Measurements from ENCODE around the gene ACTRT2.

Gene ACTRT2

DNA sequence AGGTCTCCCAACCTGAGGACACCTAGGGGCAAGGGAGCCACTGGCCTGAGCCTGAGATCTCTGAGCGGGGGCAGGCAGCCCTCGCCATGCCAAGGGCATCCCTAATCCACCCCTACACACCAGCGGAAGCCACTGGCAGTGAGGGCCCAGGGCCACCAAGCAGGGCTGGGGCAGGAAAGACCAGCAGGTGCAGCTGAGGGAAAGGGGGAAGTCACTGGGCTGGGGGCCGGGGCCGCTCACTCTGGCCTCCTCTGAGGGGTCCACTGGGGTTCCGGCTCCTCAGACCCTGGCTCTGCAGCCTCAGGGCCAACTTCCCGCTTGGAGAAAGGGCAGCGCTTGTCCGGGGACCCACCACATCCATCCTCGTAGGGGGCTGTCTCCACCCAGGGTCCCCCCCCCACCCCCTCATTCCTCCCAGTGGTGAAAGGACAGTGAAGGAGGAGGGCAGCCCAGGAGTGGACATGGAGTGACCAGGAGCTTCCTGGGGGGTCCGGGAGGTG is 42.5 kb upstream of the ACTRT2 start:
- Histone ChIP-seq H3K4me3 (ENCODE audit: low read depth in 1 of 2, low read length in 2 of 2) (no peak overlapping the region), H3K27ac (ENCODE audit: low read depth, low read length) (no peak overlapping the region), H3K4me1 (ENCODE audit: control insufficient read depth in 1 of 2, insufficient read depth in 2 of 2, low read length in 2 of 2) (no peaks in the 10 kb centered on the region)

DNA sequence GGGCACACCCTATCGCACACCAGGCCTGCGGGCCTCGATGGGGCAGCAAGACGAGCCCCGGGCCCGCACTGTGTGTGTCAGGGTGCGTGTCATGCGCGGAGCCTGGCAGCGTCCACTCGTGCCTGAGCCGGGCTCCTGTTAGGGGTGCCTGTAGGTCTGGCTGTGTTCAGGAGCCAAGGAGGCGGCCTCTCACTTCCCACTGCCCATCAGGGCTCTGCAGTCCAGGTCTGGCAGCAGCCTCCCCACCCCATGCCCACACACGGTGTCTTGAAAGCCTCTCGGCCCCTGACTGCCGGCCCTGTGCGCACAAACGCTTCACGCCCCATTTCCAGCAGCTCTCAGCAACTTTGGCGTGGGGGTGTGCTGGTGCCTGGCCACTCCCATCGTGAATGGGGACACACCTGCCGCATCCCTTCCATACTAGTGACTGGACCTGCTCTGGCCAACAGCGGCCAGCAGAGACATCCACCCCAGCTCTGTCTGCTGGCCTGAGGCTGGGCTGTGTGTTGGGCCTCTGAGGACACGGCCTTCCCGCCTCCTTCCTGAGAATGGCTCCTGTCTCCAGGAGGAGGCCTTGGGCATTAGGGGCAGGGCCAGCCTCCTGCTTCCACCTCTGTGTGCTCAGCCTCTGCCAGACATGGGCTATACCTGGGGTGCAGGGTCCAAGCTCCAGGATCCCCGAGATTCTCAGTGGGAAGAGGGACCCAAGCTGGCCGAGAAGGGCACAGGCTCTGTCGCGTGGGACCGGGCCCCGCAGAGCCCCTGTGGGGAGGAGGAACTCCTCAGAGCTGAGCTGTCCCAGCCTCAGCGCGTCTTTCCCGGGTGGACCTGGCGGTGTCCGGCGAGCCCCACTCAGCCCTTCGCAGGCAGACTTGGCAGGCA is 41.8 kb upstream of the ACTRT2 start:
- H3K27me3 ChIP-seq (ENCODE audit: control insufficient read depth in 1 of 2, insufficient read depth in 2 of 2, low read length in 2 of 2) = no peaks in the 10 kb centered on the region
- no peaks in the 10 kb centered on the region for H3K4me1 ChIP-seq (ENCODE audit: control insufficient read depth in 1 of 2, insufficient read depth in 2 of 2, low read length in 2 of 2)
- no peaks in the 10 kb centered on the region for H3K36me3 ChIP-seq (ENCODE audit: control insufficient read depth in 1 of 2, insufficient read depth in 2 of 2, low read length in 2 of 2)
- H3K9me3 ChIP-seq (ENCODE audit: control insufficient read depth in 1 of 2, low read length in 2 of 2) = no peaks in the 10 kb centered on the region
- H3K27ac ChIP-seq (ENCODE audit: low read depth, low read length) = no peak overlapping the region
- no peak overlapping the region for H3K4me3 ChIP-seq (ENCODE audit: low read depth in 1 of 2, low read length in 2 of 2)
- no peak overlapping the region for H3K9ac ChIP-seq (ENCODE audit: low read depth in 1 of 2, low read length in 2 of 2)

More for the DNA sequence above, 42.5 kb upstream of the ACTRT2 start:
- Histone ChIP-seq H3K9me3 (ENCODE audit: control insufficient read depth in 1 of 2, low read length in 2 of 2) (no peaks in the 10 kb centered on the region), H3K36me3 (ENCODE audit: control insufficient read depth in 1 of 2, insufficient read depth in 2 of 2, low read length in 2 of 2) (no peaks in the 10 kb centered on the region), H3K9ac (ENCODE audit: low read depth in 1 of 2, low read length in 2 of 2) (no peak overlapping the region), H3K27me3 (ENCODE audit: control insufficient read depth in 1 of 2, insufficient read depth in 2 of 2, low read length in 2 of 2) (no peaks in the 10 kb centered on the region)

DNA sequence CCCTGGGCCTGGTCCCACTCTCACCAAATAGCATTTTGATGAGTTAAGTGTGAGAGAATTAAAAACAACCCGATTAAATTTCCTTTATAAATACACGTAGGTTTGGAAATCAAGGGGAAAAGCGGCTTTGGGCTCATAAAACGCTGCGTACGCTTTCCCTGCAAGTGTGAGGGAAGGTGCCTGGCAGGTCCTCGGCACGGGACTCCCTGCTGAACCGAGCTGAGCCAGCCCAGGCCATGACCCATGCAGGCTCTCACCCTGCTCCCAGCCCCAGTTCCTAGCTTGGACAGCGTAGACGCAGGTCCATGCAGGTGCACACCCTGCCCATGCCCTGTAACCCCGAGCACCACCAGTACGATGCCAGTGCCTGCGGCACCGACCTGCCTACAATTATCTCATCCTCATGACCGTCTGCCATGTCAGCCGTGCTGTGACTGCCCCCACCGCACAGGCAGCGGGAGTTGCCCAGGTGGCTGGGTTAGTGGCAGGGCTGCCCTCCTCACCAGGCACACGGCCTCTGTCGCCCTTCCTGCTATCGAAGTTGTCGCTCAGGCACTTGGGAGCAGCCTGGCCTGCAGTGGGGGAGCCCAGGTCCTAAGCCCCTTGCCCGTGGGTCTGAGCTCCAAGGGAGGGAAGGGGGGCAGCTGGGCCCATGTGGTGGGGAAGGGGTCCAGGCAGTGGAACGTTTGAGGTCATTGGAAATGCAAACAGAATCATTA is 41.0 kb upstream of the ACTRT2 start:
- Histone ChIP-seq H3K9ac (ENCODE audit: low read depth in 1 of 2, low read length in 2 of 2) (no peak overlapping the region), H3K4me3 (ENCODE audit: low read depth in 1 of 2, low read length in 2 of 2) (no peak overlapping the region), H3K4me1 (ENCODE audit: control insufficient read depth in 1 of 2, insufficient read depth in 2 of 2, low read length in 2 of 2) (no peaks in the 10 kb centered on the region), H3K27ac (ENCODE audit: low read depth, low read length) (no peak overlapping the region), H3K9me3 (ENCODE audit: control insufficient read depth in 1 of 2, low read length in 2 of 2) (no peaks in the 10 kb centered on the region), H3K27me3 (ENCODE audit: control insufficient read depth in 1 of 2, insufficient read depth in 2 of 2, low read length in 2 of 2) (no peaks in the 10 kb centered on the region), H3K36me3 (ENCODE audit: control insufficient read depth in 1 of 2, insufficient read depth in 2 of 2, low read length in 2 of 2) (no peaks in the 10 kb centered on the region)

DNA sequence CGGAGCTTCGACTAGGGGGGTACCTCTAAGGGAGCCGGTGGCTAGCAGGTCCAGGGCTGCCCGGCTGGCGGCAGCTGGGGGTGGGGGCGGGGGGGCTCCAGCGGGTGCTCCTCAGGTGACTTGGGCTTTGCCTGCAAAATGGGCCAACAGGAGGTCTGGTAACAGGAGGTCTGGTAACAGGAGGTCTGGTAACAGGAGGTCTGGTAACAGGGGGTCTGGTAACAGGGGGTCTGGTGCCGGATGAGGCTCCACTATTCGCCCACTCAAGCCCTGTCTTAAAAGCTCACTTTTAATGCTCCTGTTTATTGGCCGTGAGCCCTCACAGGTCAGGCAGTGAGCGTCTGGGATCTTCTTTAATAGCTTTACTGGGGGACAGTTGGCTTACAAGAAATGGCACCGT is 40.4 kb upstream of the ACTRT2 start:
- Histone ChIP-seq H3K36me3 (ENCODE audit: control insufficient read depth in 1 of 2, insufficient read depth in 2 of 2, low read length in 2 of 2) (no peaks in the 10 kb centered on the region), H3K27ac (ENCODE audit: low read depth, low read length) (no peak overlapping the region), H3K4me3 (ENCODE audit: low read depth in 1 of 2, low read length in 2 of 2) (no peak overlapping the region), H3K27me3 (ENCODE audit: control insufficient read depth in 1 of 2, insufficient read depth in 2 of 2, low read length in 2 of 2) (no peaks in the 10 kb centered on the region), H3K4me1 (ENCODE audit: control insufficient read depth in 1 of 2, insufficient read depth in 2 of 2, low read length in 2 of 2) (no peaks in the 10 kb centered on the region), H3K9me3 (ENCODE audit: control insufficient read depth in 1 of 2, low read length in 2 of 2) (no peaks in the 10 kb centered on the region), H3K9ac (ENCODE audit: low read depth in 1 of 2, low read length in 2 of 2) (no peak overlapping the region)

DNA sequence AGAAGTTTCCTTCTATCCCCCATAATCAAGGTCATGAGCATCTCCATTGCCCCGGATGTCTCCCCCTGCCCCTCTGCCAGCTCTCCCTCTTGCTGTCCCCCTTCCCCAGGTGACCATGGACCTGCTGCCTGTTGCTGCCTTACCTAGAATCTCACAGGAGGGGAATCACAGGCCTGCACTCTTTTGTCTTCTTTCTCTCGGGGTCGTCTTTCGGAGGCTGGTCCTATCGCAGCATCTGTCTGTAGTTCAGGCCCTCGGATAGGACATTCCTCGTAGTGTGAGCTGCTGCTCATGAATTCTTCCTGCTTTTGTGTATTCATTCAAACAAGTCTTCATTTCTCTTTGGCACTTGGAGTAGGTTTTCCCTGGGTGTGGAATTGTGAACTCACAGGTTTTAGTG is 39.9 kb upstream of the ACTRT2 start:
- Histone ChIP-seq H3K27ac (ENCODE audit: low read depth, low read length) (no peak overlapping the region), H3K9ac (ENCODE audit: low read depth in 1 of 2, low read length in 2 of 2) (no peak overlapping the region), H3K36me3 (ENCODE audit: control insufficient read depth in 1 of 2, insufficient read depth in 2 of 2, low read length in 2 of 2) (no peaks in the 10 kb centered on the region), H3K4me3 (ENCODE audit: low read depth in 1 of 2, low read length in 2 of 2) (no peak overlapping the region), H3K9me3 (ENCODE audit: control insufficient read depth in 1 of 2, low read length in 2 of 2) (no peaks in the 10 kb centered on the region), H3K4me1 (ENCODE audit: control insufficient read depth in 1 of 2, insufficient read depth in 2 of 2, low read length in 2 of 2) (no peaks in the 10 kb centered on the region), H3K27me3 (ENCODE audit: control insufficient read depth in 1 of 2, insufficient read depth in 2 of 2, low read length in 2 of 2) (no peaks in the 10 kb centered on the region)

DNA sequence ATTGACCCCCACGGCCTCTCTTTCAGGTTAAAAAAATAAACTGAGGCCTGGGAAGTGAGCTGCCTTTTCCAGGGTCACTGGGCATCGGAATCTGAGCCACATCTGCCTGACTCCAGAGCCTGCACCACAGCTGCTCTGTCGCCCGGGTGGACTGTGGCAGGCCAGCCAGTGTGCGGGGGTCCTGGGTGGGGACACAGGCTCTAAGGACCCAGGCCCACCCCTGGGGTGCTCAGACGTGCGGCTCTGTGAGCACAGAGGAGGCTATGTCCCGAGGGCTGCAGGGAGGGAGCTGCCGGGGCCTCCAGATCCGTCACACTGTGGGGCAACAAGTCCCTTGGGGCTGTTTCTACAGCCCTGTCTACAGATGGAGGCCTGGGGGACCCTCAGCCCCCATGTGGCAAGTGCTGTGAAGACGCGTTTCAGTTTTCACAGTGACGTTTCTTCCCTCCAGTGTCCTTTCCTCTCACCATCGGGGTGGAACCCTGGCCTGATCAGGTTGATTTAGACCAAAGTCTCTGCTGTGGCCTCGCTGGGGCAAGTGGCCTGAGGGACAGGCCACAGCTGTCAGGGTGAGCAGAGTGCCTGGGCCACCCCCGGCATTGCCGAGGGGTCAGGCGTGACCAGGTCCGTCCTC is 39.2 kb upstream of the ACTRT2 start:
- no peak overlapping the region for H3K27ac ChIP-seq (ENCODE audit: low read depth, low read length)
- no peaks in the 10 kb centered on the region for H3K27me3 ChIP-seq (ENCODE audit: control insufficient read depth in 1 of 2, insufficient read depth in 2 of 2, low read length in 2 of 2)
- no peak overlapping the region for H3K4me3 ChIP-seq (ENCODE audit: low read depth in 1 of 2, low read length in 2 of 2)
- H3K36me3 ChIP-seq (ENCODE audit: control insufficient read depth in 1 of 2, insufficient read depth in 2 of 2, low read length in 2 of 2) = no peaks in the 10 kb centered on the region
- no peak overlapping the region for H3K9ac ChIP-seq (ENCODE audit: low read depth in 1 of 2, low read length in 2 of 2)
- no peaks in the 10 kb centered on the region for H3K9me3 ChIP-seq (ENCODE audit: control insufficient read depth in 1 of 2, low read length in 2 of 2)
- H3K4me1 ChIP-seq (ENCODE audit: control insufficient read depth in 1 of 2, insufficient read depth in 2 of 2, low read length in 2 of 2) = no peaks in the 10 kb centered on the region

DNA sequence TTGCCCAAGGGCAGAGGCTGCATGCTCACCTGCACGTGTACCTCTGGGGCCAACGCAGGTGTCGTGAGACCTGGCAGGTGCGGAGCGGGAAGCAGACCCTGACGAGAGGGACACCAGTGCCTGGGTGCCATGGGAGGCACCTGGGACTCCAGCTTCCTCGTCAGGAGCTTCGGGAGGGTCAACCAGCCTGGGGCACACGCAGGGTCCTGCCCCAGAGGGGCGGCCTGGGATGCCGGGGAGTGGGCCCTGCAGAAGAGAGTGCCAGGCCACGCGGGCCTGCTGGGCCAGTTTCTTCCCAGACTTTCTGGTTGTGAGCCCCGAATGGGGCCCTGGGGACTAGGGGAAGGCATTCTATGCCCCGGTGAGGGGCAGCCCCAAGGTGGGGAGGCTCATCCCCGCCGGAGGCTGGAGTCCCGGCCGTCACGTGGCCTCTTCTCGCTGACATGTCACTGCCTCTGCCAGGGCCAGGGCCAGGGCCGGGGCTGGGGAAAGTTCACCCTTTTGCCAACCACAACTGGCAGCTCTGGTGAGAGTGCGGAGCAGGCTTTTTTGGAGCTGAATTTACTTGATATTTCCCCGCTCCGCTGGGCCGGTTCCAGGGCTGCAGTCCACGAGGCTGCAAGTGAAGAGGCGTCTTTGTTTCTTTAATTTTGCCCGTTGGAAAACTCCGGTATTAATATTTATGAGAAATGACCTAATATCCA is 38.5 kb upstream of the ACTRT2 start:
- no peak overlapping the region for H3K9ac ChIP-seq (ENCODE audit: low read depth in 1 of 2, low read length in 2 of 2)
- no peaks in the 10 kb centered on the region for H3K36me3 ChIP-seq (ENCODE audit: control insufficient read depth in 1 of 2, insufficient read depth in 2 of 2, low read length in 2 of 2)
- H3K27ac ChIP-seq (ENCODE audit: low read depth, low read length) = no peak overlapping the region
- H3K9me3 ChIP-seq (ENCODE audit: control insufficient read depth in 1 of 2, low read length in 2 of 2) = no peaks in the 10 kb centered on the region
- H3K27me3 ChIP-seq (ENCODE audit: control insufficient read depth in 1 of 2, insufficient read depth in 2 of 2, low read length in 2 of 2) = no peaks in the 10 kb centered on the region
- H3K4me3 ChIP-seq (ENCODE audit: low read depth in 1 of 2, low read length in 2 of 2) = no peak overlapping the region
- H3K4me1 ChIP-seq (ENCODE audit: control insufficient read depth in 1 of 2, insufficient read depth in 2 of 2, low read length in 2 of 2) = no peaks in the 10 kb centered on the region

DNA sequence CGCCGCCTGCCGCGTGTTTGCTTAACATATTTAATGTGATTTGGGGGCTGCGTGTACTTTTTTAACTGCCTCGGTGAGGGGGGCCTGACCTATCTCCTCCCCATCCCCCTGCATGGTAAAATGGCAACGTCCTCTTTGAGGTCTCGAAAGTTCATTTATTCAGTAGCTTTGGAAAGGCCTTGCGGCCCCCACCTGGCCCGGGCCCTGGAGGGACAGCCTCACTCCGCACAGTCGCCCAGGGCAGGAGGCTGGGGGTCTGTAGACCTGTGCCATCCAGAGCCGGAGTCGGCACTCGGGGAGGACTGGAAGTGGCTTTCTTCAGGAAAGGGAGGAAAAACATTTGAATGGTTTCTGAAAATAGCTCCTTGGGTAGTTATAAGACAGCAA is 38.0 kb upstream of the ACTRT2 start:
- Histone ChIP-seq H3K36me3 (ENCODE audit: control insufficient read depth in 1 of 2, insufficient read depth in 2 of 2, low read length in 2 of 2) (no peaks in the 10 kb centered on the region), H3K9me3 (ENCODE audit: control insufficient read depth in 1 of 2, low read length in 2 of 2) (no peaks in the 10 kb centered on the region), H3K27ac (ENCODE audit: low read depth, low read length) (no peak overlapping the region), H3K4me1 (ENCODE audit: control insufficient read depth in 1 of 2, insufficient read depth in 2 of 2, low read length in 2 of 2) (no peaks in the 10 kb centered on the region), H3K27me3 (ENCODE audit: control insufficient read depth in 1 of 2, insufficient read depth in 2 of 2, low read length in 2 of 2) (no peaks in the 10 kb centered on the region), H3K4me3 (ENCODE audit: low read depth in 1 of 2, low read length in 2 of 2) (no peak overlapping the region), H3K9ac (ENCODE audit: low read depth in 1 of 2, low read length in 2 of 2) (no peak overlapping the region)

DNA sequence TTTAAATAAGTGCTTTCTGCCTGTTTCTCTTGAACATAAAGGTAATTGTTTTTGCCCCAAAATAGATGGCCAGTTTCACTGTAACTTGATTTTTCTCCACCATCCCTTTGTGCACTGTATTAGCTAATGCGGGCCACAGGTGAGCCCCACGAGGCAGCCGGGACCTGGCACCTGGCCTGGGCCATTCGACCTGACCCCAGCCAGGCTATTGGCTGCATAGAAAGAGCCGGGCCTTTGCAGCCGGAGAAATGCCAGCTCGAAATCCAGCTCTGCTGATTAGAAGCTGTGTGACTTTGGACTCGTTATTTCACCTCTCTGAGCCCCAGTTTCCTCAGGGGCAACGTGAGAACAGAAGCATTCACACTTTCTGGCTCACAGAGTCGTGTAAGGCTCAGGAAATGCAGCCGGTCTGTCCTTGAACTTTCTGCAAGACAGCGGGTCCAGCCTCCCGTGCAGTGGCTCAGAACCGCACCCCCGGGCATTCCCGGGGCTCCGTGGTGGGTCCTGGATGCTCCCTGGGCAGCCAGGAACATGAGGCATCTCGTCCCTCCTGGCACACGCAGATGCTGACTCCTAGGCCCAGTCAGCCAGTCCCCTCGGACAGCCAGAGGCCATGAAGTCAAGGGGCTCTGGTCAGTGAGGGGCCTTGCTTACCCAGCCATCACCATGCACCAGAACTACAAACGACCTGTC is 37.4 kb upstream of the ACTRT2 start:
- Histone ChIP-seq H3K36me3 (ENCODE audit: control insufficient read depth in 1 of 2, insufficient read depth in 2 of 2, low read length in 2 of 2) (no peaks in the 10 kb centered on the region), H3K9me3 (ENCODE audit: control insufficient read depth in 1 of 2, low read length in 2 of 2) (no peaks in the 10 kb centered on the region), H3K4me1 (ENCODE audit: control insufficient read depth in 1 of 2, insufficient read depth in 2 of 2, low read length in 2 of 2) (no peaks in the 10 kb centered on the region), H3K4me3 (ENCODE audit: low read depth in 1 of 2, low read length in 2 of 2) (no peak overlapping the region), H3K27me3 (ENCODE audit: control insufficient read depth in 1 of 2, insufficient read depth in 2 of 2, low read length in 2 of 2) (no peaks in the 10 kb centered on the region), H3K9ac (ENCODE audit: low read depth in 1 of 2, low read length in 2 of 2) (no peak overlapping the region), H3K27ac (ENCODE audit: low read depth, low read length) (no peak overlapping the region)
